Mucosa of rectum (tissue), 2 donors: ENCODE measurements around the gene OGFRL1.

Source experiments
- H3K27ac ChIP-seq, 2 donors: one replicate each; pipeline ENCODE4 v1.7.0; 2013; ENCODE audit warnings: inconsistent platforms in 2 of 2, low read depth in 2 of 2, low read length in 2 of 2
- H3K27me3 ChIP-seq, 2 donors: one replicate each; pipeline ENCODE4 v1.7.0; 2013; ENCODE audit warnings: low read length in 2 of 2; ENCODE audit not compliant: control insufficient read depth in 2 of 2, insufficient read depth in 2 of 2
- H3K36me3 ChIP-seq, 2 donors: one replicate each; pipeline ENCODE4 v1.7.0; 2013; ENCODE audit warnings: low read length in 2 of 2; ENCODE audit not compliant: control insufficient read depth in 2 of 2, insufficient read depth in 2 of 2
- H3K4me1 ChIP-seq, 2 donors: one replicate each; pipeline ENCODE4 v1.7.0; 2013; ENCODE audit warnings: low read length in 2 of 2, mild to moderate bottlenecking in 1 of 2; ENCODE audit not compliant: control insufficient read depth in 2 of 2, insufficient read depth in 2 of 2
- H3K4me3 ChIP-seq, 2 donors: one replicate each; pipeline ENCODE4 v1.7.0; 2013; ENCODE audit warnings: low read length in 2 of 2
- H3K9ac ChIP-seq, 2 donors: one replicate each; pipeline ENCODE4 v1.7.0; 2013; ENCODE audit warnings: low read length in 2 of 2, low read depth in 1 of 2, mild to moderate bottlenecking in 1 of 2
- H3K9me3 ChIP-seq, 2 donors: one replicate each; pipeline ENCODE4 v1.7.0; 2013; ENCODE audit warnings: low read length in 2 of 2; ENCODE audit not compliant: control insufficient read depth in 2 of 2
- donor health status: healthy.
- donor health status: Normal muscosa, but diverticular disease.

Gene OGFRL1

DNA sequence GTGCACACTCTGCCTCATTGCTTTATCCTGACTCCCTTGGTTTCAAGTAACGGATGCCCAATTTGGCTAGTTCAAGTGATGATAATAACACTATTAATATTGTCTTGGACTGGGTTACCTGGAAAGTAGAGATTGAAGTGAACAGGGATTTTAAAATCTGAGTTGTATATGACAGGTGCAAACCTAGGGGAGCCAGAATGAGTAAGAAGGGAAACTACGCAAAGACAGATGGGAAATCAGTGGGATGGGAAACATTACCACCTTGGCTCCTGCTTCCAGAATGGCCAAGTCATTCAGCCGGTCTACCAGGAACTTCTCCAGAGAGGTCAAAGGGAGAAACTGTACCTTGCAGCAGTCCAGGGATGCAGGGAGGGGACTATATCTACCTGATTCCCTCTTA is 41.9 kb downstream of the OGFRL1 start:
- Histone ChIP-seq H3K4me3 (no peak overlapping the region), H3K27ac (no peak overlapping the region), H3K9me3 (no peaks in the 10 kb centered on the region), H3K36me3 (no peaks in the 10 kb centered on the region), H3K27me3 (no peaks in the 10 kb centered on the region), H3K9ac (no peak overlapping the region), H3K4me1 (no peaks in the 10 kb centered on the region)

DNA sequence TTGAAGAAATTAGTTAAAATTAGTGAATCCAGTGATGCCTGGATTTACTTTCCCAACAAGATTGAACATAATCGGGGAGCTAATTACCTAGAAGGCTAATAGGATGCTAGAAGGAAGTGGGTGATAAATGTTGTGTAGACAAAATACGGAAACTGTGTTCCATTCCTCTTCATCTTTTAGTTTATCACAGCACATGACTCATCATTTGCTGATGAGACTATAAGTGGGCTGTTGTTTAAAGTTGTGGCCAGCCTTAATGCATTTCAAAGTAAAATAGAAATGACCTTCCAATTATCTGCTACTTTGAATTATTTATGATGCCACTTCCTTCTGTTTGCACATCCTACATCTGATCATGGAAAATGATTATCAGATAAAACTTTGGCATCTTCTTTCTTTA is 43.4 kb downstream of the OGFRL1 start:
- Histone ChIP-seq H3K9ac (no peak overlapping the region), H3K4me3 (no peak overlapping the region), H3K36me3 (no peaks in the 10 kb centered on the region), H3K9me3 (no peaks in the 10 kb centered on the region), H3K27ac (no peak overlapping the region), H3K27me3 (no peaks in the 10 kb centered on the region), H3K4me1 (no peaks in the 10 kb centered on the region)

GRCh38 chr6:71333050-71333449 is 44.4 kb downstream of the OGFRL1 start:
- no peaks in the 10 kb centered on the region for H3K4me1 ChIP-seq

GRCh38 chr6:71333697-71334096 is 45.1 kb downstream of the OGFRL1 start:
- Histone ChIP-seq H3K9ac (no peak overlapping the region), H3K27me3 (no peaks in the 10 kb centered on the region), H3K9me3 (no peaks in the 10 kb centered on the region), H3K4me3 (no peak overlapping the region), H3K4me1 (no peaks in the 10 kb centered on the region), H3K27ac (no peak overlapping the region), H3K36me3 (no peaks in the 10 kb centered on the region)

More at GRCh38 chr6:71333050-71333449, 44.4 kb downstream of the OGFRL1 start:
- Histone ChIP-seq H3K36me3 (no peaks in the 10 kb centered on the region), H3K9me3 (no peaks in the 10 kb centered on the region), H3K27ac (no peak overlapping the region), H3K4me3 (no peak overlapping the region), H3K27me3 (no peaks in the 10 kb centered on the region), H3K9ac (no peak overlapping the region)

DNA sequence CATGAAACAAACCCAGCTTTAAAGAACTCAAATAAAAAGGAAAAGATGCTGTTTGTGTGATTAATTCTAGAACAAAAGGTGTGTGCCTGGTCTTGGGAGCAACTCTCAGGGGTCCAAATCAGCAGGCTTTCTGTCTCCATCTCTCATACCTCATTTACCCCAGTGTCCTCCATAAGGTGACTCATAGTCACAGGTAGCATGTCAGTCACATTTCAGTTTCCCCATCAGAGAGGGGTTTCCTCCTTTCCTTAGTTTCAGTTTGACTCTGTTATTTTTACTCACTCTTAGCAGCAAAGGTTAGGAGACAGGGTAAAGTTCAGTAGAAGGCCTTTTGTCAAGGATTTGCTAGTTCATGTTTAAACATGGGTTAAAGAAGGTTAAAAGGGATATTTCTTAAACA is 46.2 kb downstream of the OGFRL1 start:
- Histone ChIP-seq H3K36me3 (no peaks in the 10 kb centered on the region), H3K9ac (no peak overlapping the region)

DNA sequence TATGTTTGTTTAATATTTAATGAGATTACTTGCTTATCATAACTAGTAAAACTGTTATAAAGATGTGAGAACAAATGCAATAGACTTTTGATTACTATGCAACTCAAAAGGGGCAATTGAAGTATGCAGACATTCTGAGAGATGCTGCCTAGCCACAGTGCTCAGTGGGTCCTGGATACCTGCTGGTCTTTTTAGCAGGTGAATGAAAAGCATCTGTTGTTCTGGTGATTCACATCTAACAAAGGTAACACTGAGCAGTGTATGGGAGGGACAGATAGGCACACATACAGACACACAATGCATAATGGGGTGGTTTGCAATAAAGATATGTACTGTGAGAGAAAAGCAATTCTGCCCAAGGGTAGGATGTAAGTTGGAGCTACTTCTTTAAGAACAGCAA is 46.9 kb downstream of the OGFRL1 start:
- H3K4me1 ChIP-seq: no peaks in the 10 kb centered on the region
- no peaks in the 10 kb centered on the region for H3K27me3 ChIP-seq
- H3K36me3 ChIP-seq: no peaks in the 10 kb centered on the region
- no peak overlapping the region for H3K4me3 ChIP-seq
- H3K27ac ChIP-seq: no peak overlapping the region
- no peaks in the 10 kb centered on the region for H3K9me3 ChIP-seq
- no peak overlapping the region for H3K9ac ChIP-seq

More for the DNA sequence above, 46.2 kb downstream of the OGFRL1 start:
- no peak overlapping the region for H3K27ac ChIP-seq
- no peaks in the 10 kb centered on the region for H3K4me1 ChIP-seq
- H3K9me3 ChIP-seq: no peaks in the 10 kb centered on the region
- H3K27me3 ChIP-seq: no peaks in the 10 kb centered on the region
- no peak overlapping the region for H3K4me3 ChIP-seq

DNA sequence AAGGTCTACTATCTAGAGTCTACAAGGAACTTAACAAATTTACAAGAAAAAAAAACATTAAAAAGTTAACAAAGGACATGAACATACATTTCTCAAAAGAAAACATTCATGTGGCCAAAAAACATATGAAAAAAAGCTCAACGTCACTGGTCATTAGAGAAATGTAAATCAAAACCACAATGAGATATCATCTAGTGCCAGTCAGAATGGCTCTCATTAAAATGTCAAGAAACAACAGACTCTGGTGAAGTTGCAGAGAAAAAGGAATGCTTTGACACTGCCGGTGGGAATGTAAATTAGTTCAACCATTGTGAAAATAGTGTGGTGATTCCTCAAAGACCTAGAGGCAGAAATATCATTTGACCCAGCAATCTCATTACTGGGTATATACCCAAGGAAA is 48.3 kb downstream of the OGFRL1 start:
- Histone ChIP-seq H3K9ac (no peak overlapping the region), H3K4me1 (no peaks in the 10 kb centered on the region), H3K4me3 (no peak overlapping the region), H3K27ac (no peak overlapping the region), H3K9me3 (no peaks in the 10 kb centered on the region), H3K36me3 (no peaks in the 10 kb centered on the region), H3K27me3 (no peaks in the 10 kb centered on the region)

- no peaks in the 10 kb centered on the region for H3K9me3 ChIP-seq
Measured at GRCh38 chr6:71338540-71339316, 50.1 kb downstream of the OGFRL1 start.

GRCh38 chr6:71342772-71343171 is 54.2 kb downstream of the OGFRL1 start:
- H3K27me3 ChIP-seq: no peaks in the 10 kb centered on the region
- no peak overlapping the region for H3K27ac ChIP-seq
- H3K9ac ChIP-seq: no peak overlapping the region
- no peaks in the 10 kb centered on the region for H3K9me3 ChIP-seq
- no peaks in the 10 kb centered on the region for H3K36me3 ChIP-seq
- H3K4me1 ChIP-seq: no peaks in the 10 kb centered on the region
- H3K4me3 ChIP-seq: no peak overlapping the region

More at GRCh38 chr6:71338540-71339316, 50.1 kb downstream of the OGFRL1 start:
- H3K4me3 ChIP-seq: no peak overlapping the region
- H3K9ac ChIP-seq: no peak overlapping the region
- H3K27ac ChIP-seq: no peak overlapping the region
- H3K27me3 ChIP-seq: no peaks in the 10 kb centered on the region
- no peaks in the 10 kb centered on the region for H3K36me3 ChIP-seq
- no peaks in the 10 kb centered on the region for H3K4me1 ChIP-seq

DNA sequence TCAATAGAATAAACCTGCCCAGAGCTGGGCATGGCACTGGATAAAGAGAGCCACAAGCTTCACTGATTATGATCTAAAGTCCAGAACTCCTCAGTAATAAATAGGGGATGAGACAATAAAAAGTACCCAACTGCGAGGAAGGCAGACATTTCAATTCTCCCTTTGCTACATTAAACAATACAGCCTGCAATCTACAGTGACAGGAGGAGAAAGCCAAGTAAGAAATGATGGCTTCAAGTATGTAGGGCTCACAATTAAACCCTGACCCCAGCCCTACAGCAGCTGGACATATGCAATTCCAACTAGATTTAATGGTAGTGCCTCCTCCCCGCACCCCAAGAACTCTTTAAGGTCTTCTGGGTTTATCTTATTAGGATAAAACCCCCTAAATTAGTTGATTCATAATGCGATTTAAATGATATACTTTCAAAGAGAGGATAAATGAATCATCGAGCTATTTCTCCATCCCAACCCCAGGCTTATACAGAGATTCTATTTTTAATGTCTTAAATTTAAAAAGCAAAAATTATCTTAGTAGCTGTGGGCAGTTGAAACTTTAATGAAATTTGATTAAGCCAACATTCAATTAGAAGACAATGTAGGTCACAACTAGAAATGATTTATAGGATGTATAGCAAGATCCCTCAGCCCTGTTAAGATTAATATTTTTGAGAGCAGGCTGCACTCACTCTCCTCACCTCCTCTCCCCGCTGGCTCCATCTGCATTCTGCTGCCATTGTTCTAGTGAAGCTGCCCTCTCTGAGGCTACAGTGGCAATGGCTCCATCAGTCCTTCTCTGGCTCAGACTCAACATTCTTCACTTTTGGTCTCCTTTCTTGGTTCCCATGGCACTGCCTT is 57.1 kb downstream of the OGFRL1 start:
- no peaks in the 10 kb centered on the region for H3K27me3 ChIP-seq
- H3K27ac ChIP-seq: no peak overlapping the region
- no peaks in the 10 kb centered on the region for H3K36me3 ChIP-seq
- no peak overlapping the region for H3K4me3 ChIP-seq
- H3K4me1 ChIP-seq: no peaks in the 10 kb centered on the region
- no peaks in the 10 kb centered on the region for H3K9me3 ChIP-seq
- no peak overlapping the region for H3K9ac ChIP-seq
